ENCODE results near the gene CHST13.

CHST13 gene

DNA sequence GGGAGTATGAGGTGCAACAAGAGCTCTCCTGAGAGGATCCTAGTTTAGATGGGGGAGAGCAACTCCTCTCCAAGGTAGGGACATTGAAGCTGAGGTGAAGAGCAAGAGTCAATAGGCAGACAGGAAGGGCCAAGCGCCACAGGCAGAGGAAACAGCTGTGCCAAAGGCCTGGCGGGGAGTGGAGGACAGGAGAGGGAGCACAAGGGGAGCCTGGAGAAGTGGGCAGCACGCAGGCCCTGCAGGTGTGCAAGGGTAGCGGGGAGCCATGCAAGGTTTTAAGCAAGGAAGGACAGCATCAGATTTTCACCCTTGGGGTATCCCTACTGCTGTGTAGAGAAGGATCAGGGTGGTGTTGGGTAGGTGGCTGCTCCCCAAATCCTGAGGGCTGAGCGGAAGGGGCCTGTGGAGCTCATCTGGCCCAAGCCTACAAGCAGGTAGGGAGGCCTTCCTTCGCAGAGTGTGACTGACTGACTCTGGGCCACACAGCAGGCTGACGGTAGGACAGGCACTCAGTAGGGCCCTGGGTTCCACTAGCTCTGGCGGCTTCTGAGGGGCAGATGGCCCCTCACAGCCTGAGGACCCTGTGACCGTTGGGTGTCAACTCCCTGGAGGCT is 13.3 kb downstream of the CHST13 start:
- Histone ChIP-seq H3K27me3 (ENCODE audit: insufficient read depth, low read length) (no peaks in the 10 kb centered on the region), H3K9me3 (ENCODE audit: insufficient read depth, low read depth, low read length) (no peaks in the 10 kb centered on the region), H3K36me3 (ENCODE audit: insufficient read depth, low read length) (no peaks in the 10 kb centered on the region), H3K4me3 (ENCODE audit: low read length) (no peak overlapping the region), H3K27ac (ENCODE audit: low read depth, low read length) (no peak overlapping the region), H3K4me1 (ENCODE audit: insufficient read depth, low read length) (no peaks in the 10 kb centered on the region), H3K9ac (ENCODE audit: low read depth, low read length) (no peak overlapping the region)
- 86% methylated on average over 9 of the region's 9 CpGs for whole genome bisulfite sequencing

DNA sequence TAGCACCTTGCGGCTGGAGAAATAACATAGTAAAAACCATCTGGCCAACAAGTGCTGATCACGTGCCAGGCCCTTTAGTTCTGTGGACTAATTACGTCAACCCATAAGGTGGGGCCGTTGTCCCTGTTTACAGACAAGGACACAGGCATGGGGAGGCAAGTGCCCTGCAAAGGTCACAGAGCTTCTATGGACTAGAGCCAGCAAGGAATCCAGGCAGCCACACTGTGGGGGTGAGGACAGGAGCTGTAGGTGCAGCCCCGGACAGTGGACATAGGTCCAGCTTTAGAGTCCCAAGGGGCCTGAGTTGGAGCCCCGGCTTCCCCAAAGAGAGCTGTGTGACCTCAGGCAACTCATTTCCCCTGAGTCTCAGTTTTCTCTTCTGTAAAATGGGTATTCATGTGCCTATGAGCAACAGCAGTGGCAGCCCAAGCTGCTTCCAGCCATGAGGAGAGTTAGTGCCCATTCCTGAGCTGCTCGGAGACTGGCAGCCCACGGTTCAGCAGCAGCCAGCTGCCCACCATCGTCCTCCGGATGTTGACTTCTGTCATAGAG is 13.9 kb downstream of the CHST13 start:
- no peak overlapping the region for H3K9ac ChIP-seq (ENCODE audit: low read depth, low read length)
- H3K27ac ChIP-seq (ENCODE audit: low read depth, low read length) = no peak overlapping the region
- H3K36me3 ChIP-seq (ENCODE audit: insufficient read depth, low read length) = no peaks in the 10 kb centered on the region
- 93% methylated on average over 10 of the region's 10 CpGs for WGBS
- no peak overlapping the region for H3K4me3 ChIP-seq (ENCODE audit: low read length)
- no peaks in the 10 kb centered on the region for H3K4me1 ChIP-seq (ENCODE audit: insufficient read depth, low read length)
- H3K9me3 ChIP-seq (ENCODE audit: insufficient read depth, low read depth, low read length) = no peaks in the 10 kb centered on the region
- no peaks in the 10 kb centered on the region for H3K27me3 ChIP-seq (ENCODE audit: insufficient read depth, low read length)

- 89% methylated on average over 9 of the region's 9 CpGs for WGBS
- no peak overlapping the region for H3K27ac ChIP-seq (ENCODE audit: low read depth, low read length)
- H3K4me1 ChIP-seq (ENCODE audit: insufficient read depth, low read length) = no peaks in the 10 kb centered on the region
- H3K36me3 ChIP-seq (ENCODE audit: insufficient read depth, low read length) = no peaks in the 10 kb centered on the region
- no peaks in the 10 kb centered on the region for H3K27me3 ChIP-seq (ENCODE audit: insufficient read depth, low read length)
- H3K9me3 ChIP-seq (ENCODE audit: insufficient read depth, low read depth, low read length) = no peaks in the 10 kb centered on the region
- H3K4me3 ChIP-seq (ENCODE audit: low read length) = no peak overlapping the region
- no peak overlapping the region for H3K9ac ChIP-seq (ENCODE audit: low read depth, low read length)
Measured at GRCh38 chr3:126538316-126538715, 14.4 kb downstream of the CHST13 start.

GRCh38 chr3:126538966-126539365 is 15.0 kb downstream of the CHST13 start:
- no peak overlapping the region for H3K27ac ChIP-seq (ENCODE audit: low read depth, low read length)
- no peaks in the 10 kb centered on the region for H3K27me3 ChIP-seq (ENCODE audit: insufficient read depth, low read length)
- H3K4me1 ChIP-seq (ENCODE audit: insufficient read depth, low read length) = no peaks in the 10 kb centered on the region
- no peak overlapping the region for H3K9ac ChIP-seq (ENCODE audit: low read depth, low read length)
- H3K36me3 ChIP-seq (ENCODE audit: insufficient read depth, low read length) = no peaks in the 10 kb centered on the region
- WGBS = 82% methylated on average over 5 of the region's 5 CpGs
- no peaks in the 10 kb centered on the region for H3K9me3 ChIP-seq (ENCODE audit: insufficient read depth, low read depth, low read length)
- no peak overlapping the region for H3K4me3 ChIP-seq (ENCODE audit: low read length)

DNA sequence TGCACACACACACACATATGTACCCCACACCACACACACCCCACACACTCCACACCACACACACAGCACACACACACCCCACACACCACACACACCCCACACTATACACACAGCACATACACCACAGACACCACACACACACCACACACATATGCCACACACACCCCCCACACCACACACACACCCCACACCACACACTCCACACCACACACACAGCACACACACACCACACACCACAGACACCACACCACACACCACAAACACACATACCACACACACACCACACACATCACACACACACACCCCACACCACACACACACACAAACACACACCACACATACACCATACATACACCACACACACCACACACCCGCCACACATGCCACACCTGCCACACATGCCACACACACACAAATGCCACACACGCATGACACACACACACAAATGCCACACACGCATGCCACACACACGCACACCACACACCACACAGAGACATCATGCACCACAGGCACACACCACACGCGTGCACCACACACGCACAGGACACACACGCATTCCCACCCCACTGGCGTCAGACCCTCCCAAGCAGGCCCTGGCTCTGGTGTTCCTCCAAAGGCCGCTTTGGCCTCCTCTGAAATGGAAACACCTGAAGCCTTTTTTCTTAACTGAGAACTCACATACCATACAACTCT is 15.7 kb downstream of the CHST13 start:
- Histone ChIP-seq H3K27ac (ENCODE audit: low read depth, low read length) (no peak overlapping the region), H3K4me1 (ENCODE audit: insufficient read depth, low read length) (no peaks in the 10 kb centered on the region), H3K36me3 (ENCODE audit: insufficient read depth, low read length) (no peaks in the 10 kb centered on the region), H3K27me3 (ENCODE audit: insufficient read depth, low read length) (no peaks in the 10 kb centered on the region), H3K4me3 (ENCODE audit: low read length) (no peak overlapping the region), H3K9ac (ENCODE audit: low read depth, low read length) (no peak overlapping the region), H3K9me3 (ENCODE audit: insufficient read depth, low read depth, low read length) (no peaks in the 10 kb centered on the region)
- 96% methylated on average over 10 of the region's 10 CpGs for WGBS

GRCh38 chr3:126540342-126540849 is 16.4 kb downstream of the CHST13 start:
- H3K36me3 ChIP-seq (ENCODE audit: insufficient read depth, low read length) = no peaks in the 10 kb centered on the region
- H3K27me3 ChIP-seq (ENCODE audit: insufficient read depth, low read length) = no peaks in the 10 kb centered on the region
- 83% methylated on average over 9 of the region's 9 CpGs for WGBS
- no peak overlapping the region for H3K4me3 ChIP-seq (ENCODE audit: low read length)
- no peaks in the 10 kb centered on the region for H3K9me3 ChIP-seq (ENCODE audit: insufficient read depth, low read depth, low read length)
- no peaks in the 10 kb centered on the region for H3K4me1 ChIP-seq (ENCODE audit: insufficient read depth, low read length)
- H3K27ac ChIP-seq (ENCODE audit: low read depth, low read length) = no peak overlapping the region
- H3K9ac ChIP-seq (ENCODE audit: low read depth, low read length) = no peak overlapping the region

DNA sequence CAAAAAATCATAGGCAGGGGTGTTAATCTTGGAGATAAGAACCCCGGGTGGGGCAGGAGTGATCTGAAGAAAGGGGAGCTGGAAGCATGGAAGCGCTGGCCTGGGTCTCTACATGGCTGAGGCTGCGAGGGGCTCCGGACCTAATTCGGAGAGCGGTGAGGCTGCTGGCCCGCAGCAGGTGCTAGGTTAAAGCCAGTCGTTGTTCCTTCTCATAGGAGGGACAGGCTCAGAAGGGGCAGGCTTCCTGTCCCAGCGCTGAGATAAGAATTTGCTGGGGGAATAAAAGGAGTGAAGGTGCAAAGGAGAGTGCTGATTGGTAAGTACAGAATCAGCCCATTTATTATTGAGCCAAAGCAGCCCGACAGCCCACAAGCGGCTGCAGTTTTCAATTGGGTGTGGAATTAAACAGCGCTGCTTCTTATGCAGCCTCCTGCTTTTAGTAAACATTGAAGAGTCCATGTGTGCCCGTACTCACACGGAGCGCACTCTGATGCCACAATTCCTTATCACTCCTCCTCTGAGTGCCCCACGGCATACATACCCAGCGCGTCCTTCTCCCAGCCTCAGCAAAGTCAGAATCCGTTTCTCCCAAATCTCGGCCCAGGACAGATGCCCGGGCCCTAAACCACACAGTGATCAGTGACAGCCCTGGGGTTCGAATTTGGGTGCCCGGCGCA is 17.1 kb downstream of the CHST13 start:
- Histone ChIP-seq H3K36me3 (ENCODE audit: insufficient read depth, low read length) (no peaks in the 10 kb centered on the region), H3K4me1 (ENCODE audit: insufficient read depth, low read length) (no peaks in the 10 kb centered on the region), H3K9ac (ENCODE audit: low read depth, low read length) (no peak overlapping the region), H3K27me3 (ENCODE audit: insufficient read depth, low read length) (no peaks in the 10 kb centered on the region), H3K27ac (ENCODE audit: low read depth, low read length) (no peak overlapping the region), H3K4me3 (ENCODE audit: low read length) (no peak overlapping the region), H3K9me3 (ENCODE audit: insufficient read depth, low read depth, low read length) (no peaks in the 10 kb centered on the region)
- 86% methylated on average over 24 of the region's 24 CpGs for WGBS

DNA sequence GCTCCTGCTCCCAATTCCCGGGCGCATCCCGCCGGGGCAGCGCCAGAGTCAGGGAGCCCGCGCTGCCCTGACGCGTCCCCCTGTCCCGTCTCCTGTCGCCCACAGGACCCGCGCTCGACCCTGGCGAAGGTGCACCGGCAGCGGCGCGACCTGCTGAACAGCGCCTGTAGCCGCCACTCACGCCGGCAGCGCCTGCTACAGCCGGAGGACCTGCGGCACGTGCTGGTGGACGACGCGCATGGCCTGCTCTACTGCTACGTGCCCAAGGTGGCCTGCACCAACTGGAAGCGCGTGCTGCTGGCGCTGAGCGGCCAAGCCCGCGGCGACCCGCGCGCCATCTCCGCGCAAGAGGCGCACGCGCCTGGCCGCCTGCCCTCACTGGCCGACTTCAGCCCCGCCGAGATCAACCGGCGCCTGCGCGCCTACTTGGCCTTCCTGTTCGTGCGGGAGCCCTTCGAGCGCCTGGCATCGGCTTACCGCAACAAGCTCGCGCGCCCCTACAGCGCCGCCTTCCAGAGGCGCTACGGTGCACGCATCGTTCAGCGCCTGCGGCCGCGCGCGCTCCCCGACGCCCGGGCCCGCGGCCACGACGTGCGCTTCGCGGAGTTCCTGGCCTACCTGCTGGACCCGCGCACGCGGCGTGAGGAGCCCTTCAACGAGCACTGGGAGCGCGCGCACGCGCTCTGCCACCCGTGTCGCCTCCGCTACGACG is 17.8 kb downstream of the CHST13 start:
- Histone ChIP-seq H3K27me3 (ENCODE audit: insufficient read depth, low read length) (no peaks in the 10 kb centered on the region), H3K36me3 (ENCODE audit: insufficient read depth, low read length) (no peaks in the 10 kb centered on the region), H3K9ac (ENCODE audit: low read depth, low read length) (no peak overlapping the region), H3K9me3 (ENCODE audit: insufficient read depth, low read depth, low read length) (no peaks in the 10 kb centered on the region), H3K27ac (ENCODE audit: low read depth, low read length) (no peak overlapping the region), H3K4me3 (ENCODE audit: low read length) (no peak overlapping the region), H3K4me1 (ENCODE audit: insufficient read depth, low read length) (no peaks in the 10 kb centered on the region)
- 97% methylated on average over 101 of the region's 101 CpGs for WGBS

DNA sequence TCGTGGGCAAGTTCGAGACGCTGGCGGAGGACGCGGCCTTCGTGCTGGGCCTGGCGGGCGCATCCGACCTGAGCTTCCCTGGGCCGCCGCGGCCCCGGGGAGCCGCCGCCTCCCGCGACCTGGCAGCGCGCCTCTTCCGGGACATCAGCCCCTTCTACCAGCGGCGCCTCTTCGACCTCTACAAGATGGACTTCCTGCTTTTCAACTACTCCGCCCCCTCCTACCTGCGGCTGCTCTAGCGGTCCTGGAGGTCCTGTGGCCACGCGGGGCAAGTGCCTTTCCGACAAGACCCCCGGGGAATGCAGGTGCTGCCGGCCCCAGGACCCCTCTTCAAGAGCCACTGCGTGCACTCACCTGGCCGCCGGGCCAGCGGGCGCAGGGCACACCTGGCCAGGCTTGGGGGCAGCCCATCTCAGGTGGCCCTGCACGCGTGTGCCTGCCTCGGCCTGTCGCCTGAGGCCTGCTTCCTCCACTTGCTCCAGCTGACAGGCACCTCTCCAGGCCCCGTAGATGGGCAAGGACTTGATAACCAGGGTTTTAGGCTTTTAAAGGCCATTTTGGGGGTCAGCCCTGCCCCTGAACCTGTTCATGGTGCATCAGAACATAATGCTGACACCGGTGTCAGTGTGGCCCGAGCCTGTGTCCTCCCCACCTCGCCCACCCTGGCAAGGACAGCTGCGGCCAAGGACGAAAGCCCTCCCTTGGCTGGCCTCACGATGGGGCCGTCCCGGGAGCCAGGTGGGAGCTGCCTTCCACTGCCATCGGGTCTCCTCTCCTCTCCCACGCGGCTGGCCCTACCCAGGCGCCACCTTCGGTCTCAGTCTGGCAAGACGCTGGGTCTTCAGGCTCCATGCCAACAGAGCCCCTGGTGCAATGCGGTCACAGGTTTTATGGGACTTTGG is 18.6 kb downstream of the CHST13 start:
- WGBS = 92% methylated on average over 57 of the region's 57 CpGs
- Histone ChIP-seq H3K4me1 (ENCODE audit: insufficient read depth, low read length) (no peaks in the 10 kb centered on the region), H3K27ac (ENCODE audit: low read depth, low read length) (no peak overlapping the region)

GRCh38 chr3:126543457-126544061 is 19.6 kb downstream of the CHST13 start:
- WGBS = 96% methylated on average over 2 of the region's 2 CpGs
- Histone ChIP-seq H3K4me3 (ENCODE audit: low read length) (no peak overlapping the region), H3K27me3 (ENCODE audit: insufficient read depth, low read length) (no peaks in the 10 kb centered on the region), H3K27ac (ENCODE audit: low read depth, low read length) (no peak overlapping the region), H3K36me3 (ENCODE audit: insufficient read depth, low read length) (no peaks in the 10 kb centered on the region), H3K4me1 (ENCODE audit: insufficient read depth, low read length) (peaks cover 5% of the 10 kb centered on the region), H3K9me3 (ENCODE audit: insufficient read depth, low read depth, low read length) (no peaks in the 10 kb centered on the region), H3K9ac (ENCODE audit: low read depth, low read length) (no peak overlapping the region)

More for the DNA sequence above, 18.6 kb downstream of the CHST13 start:
- Histone ChIP-seq H3K36me3 (ENCODE audit: insufficient read depth, low read length) (no peaks in the 10 kb centered on the region), H3K27me3 (ENCODE audit: insufficient read depth, low read length) (no peaks in the 10 kb centered on the region), H3K9me3 (ENCODE audit: insufficient read depth, low read depth, low read length) (no peaks in the 10 kb centered on the region), H3K4me3 (ENCODE audit: low read length) (no peak overlapping the region), H3K9ac (ENCODE audit: low read depth, low read length) (no peak overlapping the region)

Data from HUES64 (cell line).